Neural cell (in vitro differentiated cells): ENCODE results near the gene SNX21.

ENCODE experiments used
- POLR2AphosphoS5 ChIP-seq: IDR thresholded peaks from 2 replicates; pipeline ENCODE4 v1.6.1; 2012
- RAD21 ChIP-seq: fragments of 450-650 bp; conservative IDR thresholded peaks from 2 replicates; pipeline ENCODE4 v1.6.1; 2014; ENCODE audit warnings: antibody characterized with exemption, mild to moderate bottlenecking, moderate library complexity
- TF ChIP-seq, protein P1 (sequence below): IDR thresholded peaks from 2 replicates; pipeline ENCODE4 v1.6.1; 2012; ENCODE audit warnings: borderline replicate concordance
- TF ChIP-seq, protein P2 (sequence below): fragments of 450-650 bp; IDR thresholded peaks from 2 replicates; pipeline ENCODE4 v1.5.1; 2014; ENCODE audit warnings: antibody characterized with exemption, mild to moderate bottlenecking, moderate library complexity; ENCODE audit not compliant: poor library complexity, severe bottlenecking

DNA sequence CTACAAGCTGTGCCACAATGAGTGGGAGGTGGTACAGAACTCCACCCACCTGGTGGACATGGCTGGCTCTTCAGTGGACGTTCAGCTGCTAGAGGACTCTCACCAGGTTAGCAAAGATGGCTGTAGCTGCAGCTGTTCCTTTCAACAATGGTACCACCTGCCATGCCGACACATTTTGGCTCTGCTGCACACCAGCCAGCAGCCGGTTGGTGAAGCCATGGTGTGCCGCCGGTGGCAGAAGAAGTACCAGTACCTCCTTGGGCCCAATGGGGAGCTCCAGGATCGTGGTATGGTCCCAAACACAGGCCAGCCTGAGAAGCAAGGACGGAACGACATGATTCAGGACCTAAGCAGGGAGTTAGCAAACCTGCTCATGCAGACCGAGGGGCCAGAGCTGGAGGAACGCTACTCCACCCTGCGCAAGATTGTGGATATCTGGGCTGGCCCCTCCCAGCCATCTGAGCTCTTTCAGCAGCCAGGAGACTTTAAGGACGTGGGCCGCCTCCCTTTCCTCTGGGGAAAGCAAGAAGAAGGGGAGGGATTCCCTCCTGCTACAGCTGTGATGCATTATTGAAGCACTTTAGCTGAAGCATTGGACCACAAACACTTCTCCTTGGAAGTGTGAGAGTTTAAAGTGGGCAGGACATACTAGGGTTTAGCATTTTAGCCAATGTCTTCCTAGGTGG, 44.6 kb downstream of the SNX21 start:
- TF ChIP-seq RAD21 (no peak), POLR2AphosphoS5 (no peak)
- TF ChIP-seq, protein P1, sequence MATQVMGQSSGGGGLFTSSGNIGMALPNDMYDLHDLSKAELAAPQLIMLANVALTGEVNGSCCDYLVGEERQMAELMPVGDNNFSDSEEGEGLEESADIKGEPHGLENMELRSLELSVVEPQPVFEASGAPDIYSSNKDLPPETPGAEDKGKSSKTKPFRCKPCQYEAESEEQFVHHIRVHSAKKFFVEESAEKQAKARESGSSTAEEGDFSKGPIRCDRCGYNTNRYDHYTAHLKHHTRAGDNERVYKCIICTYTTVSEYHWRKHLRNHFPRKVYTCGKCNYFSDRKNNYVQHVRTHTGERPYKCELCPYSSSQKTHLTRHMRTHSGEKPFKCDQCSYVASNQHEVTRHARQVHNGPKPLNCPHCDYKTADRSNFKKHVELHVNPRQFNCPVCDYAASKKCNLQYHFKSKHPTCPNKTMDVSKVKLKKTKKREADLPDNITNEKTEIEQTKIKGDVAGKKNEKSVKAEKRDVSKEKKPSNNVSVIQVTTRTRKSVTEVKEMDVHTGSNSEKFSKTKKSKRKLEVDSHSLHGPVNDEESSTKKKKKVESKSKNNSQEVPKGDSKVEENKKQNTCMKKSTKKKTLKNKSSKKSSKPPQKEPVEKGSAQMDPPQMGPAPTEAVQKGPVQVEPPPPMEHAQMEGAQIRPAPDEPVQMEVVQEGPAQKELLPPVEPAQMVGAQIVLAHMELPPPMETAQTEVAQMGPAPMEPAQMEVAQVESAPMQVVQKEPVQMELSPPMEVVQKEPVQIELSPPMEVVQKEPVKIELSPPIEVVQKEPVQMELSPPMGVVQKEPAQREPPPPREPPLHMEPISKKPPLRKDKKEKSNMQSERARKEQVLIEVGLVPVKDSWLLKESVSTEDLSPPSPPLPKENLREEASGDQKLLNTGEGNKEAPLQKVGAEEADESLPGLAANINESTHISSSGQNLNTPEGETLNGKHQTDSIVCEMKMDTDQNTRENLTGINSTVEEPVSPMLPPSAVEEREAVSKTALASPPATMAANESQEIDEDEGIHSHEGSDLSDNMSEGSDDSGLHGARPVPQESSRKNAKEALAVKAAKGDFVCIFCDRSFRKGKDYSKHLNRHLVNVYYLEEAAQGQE, result no peak
- TF ChIP-seq, protein P2, sequence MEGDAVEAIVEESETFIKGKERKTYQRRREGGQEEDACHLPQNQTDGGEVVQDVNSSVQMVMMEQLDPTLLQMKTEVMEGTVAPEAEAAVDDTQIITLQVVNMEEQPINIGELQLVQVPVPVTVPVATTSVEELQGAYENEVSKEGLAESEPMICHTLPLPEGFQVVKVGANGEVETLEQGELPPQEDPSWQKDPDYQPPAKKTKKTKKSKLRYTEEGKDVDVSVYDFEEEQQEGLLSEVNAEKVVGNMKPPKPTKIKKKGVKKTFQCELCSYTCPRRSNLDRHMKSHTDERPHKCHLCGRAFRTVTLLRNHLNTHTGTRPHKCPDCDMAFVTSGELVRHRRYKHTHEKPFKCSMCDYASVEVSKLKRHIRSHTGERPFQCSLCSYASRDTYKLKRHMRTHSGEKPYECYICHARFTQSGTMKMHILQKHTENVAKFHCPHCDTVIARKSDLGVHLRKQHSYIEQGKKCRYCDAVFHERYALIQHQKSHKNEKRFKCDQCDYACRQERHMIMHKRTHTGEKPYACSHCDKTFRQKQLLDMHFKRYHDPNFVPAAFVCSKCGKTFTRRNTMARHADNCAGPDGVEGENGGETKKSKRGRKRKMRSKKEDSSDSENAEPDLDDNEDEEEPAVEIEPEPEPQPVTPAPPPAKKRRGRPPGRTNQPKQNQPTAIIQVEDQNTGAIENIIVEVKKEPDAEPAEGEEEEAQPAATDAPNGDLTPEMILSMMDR, result no peak
